Inferior parietal cortex (tissue), 1 donor: ENCODE results near the gene LIPM.

Experiments used
- DNase-seq: peaks from one replicate; pipeline ENCODE4 v3.0.0-alpha.2; 2016; ENCODE audit errors: extremely low spot score

The LIPM gene

GRCh38 chr10:88838766-88839350, 36.3 kb downstream of the LIPM start:
- DNase-seq: no peak

- no peak for DNase-seq
These were observed 37.6 kb downstream of the LIPM start for GRCh38 chr10:88840104-88840503.

- no peak for DNase-seq
These were observed 38.4 kb downstream of the LIPM start for GRCh38 chr10:88840881-88841280.

GRCh38 chr10:88841316-88842111, 39.0 kb downstream of the LIPM start:
- no peak for DNase-seq

- DNase-seq: no peak
These were observed 40.6 kb downstream of the LIPM start for GRCh38 chr10:88843171-88843570.

GRCh38 chr10:88848499-88848898, 46.0 kb downstream of the LIPM start:
- no peak for DNase-seq

GRCh38 chr10:88849234-88849633, 46.7 kb downstream of the LIPM start:
- no peak for DNase-seq

- DNase-seq: no peak
These were observed 48.2 kb downstream of the LIPM start for GRCh38 chr10:88850712-88851111.

GRCh38 chr10:88851706-88852105, 49.2 kb downstream of the LIPM start, which contains the start of gene ANKRD22:
TSS of gene ANKRD22 (minus strand) at chr10:88851844. CDS start at chr10:88851607, 237 bp downstream.
- no peak for DNase-seq

- DNase-seq: no peak
These were observed 49.8 kb downstream of the LIPM start for GRCh38 chr10:88852327-88852726.

- DNase-seq: no peak
These were observed 50.8 kb downstream of the LIPM start for GRCh38 chr10:88853155-88853881.

GRCh38 chr10:88854684-88855083, 52.2 kb downstream of the LIPM start:
- DNase-seq: no peak

- no peak for DNase-seq
These were observed 55.3 kb downstream of the LIPM start for GRCh38 chr10:88857831-88858230.

GRCh38 chr10:88858491-88858890, 56.0 kb downstream of the LIPM start:
- DNase-seq: no peak

- DNase-seq: no peak
These were observed 58.5 kb downstream of the LIPM start for GRCh38 chr10:88861036-88861435.

- DNase-seq: no peak
These were observed 62.8 kb downstream of the LIPM start for GRCh38 chr10:88865281-88865876.

- no peak for DNase-seq
These were observed 63.9 kb downstream of the LIPM start for GRCh38 chr10:88866454-88866853.

GRCh38 chr10:88870089-88870488, 67.6 kb downstream of the LIPM start:
- no peak for DNase-seq
